Small intestine (tissue), 7 donors: ENCODE results near the gene VPS4B. TPM values are rescaled to one million over a fixed set of nuclear protein-coding genes. Genes with fewer than 3 reads are reported as not detected.

ENCODE experiments used
- DNase-seq, 2 donors: peaks; one replicate each; pipeline versions ENCODE4 v3.0.0 to v3.0.0-alpha.2; 2013
- FAIRE-seq: peaks from 2 replicates; lab custom pipeline; 2012; peaks lifted over from hg19 to GRCh38; lab: Jason Lieb, UNC
- H3K27ac ChIP-seq, 3 donors: one replicate each; pipeline ENCODE4 v1.5.1; 2013; ENCODE audit warnings: low read length in 2 of 3, mild to moderate bottlenecking in 2 of 3, control low read depth in 1 of 3, inconsistent platforms in 1 of 3, low read depth in 1 of 3, moderate library complexity in 1 of 3
- H3K27me3 ChIP-seq, 3 donors: one replicate each; pipeline ENCODE4 v1.6.1; 2013; ENCODE audit warnings: low read length in 3 of 3, inconsistent platforms in 1 of 3; ENCODE audit not compliant: control insufficient read depth in 3 of 3, insufficient read depth in 3 of 3
- H3K36me3 ChIP-seq, 3 donors: one replicate each; pipeline ENCODE4 v1.6.1; 2013; ENCODE audit warnings: low read length in 3 of 3, inconsistent platforms in 1 of 3, low read depth in 1 of 3, mild to moderate bottlenecking in 1 of 3, moderate library complexity in 1 of 3; ENCODE audit not compliant: control insufficient read depth in 3 of 3, insufficient read depth in 2 of 3
- H3K4me1 ChIP-seq, 3 donors: one replicate each; pipeline ENCODE4 v1.6.1; 2013; ENCODE audit warnings: low read length in 2 of 3, inconsistent platforms in 1 of 3, low read depth in 1 of 3, mild to moderate bottlenecking in 1 of 3, moderate library complexity in 1 of 3; ENCODE audit not compliant: control insufficient read depth in 3 of 3, insufficient read depth in 2 of 3
- H3K4me3 ChIP-seq, 3 donors: one replicate each; pipeline ENCODE4 v1.5.1; 2013; ENCODE audit warnings: low read length in 3 of 3, control low read depth in 1 of 3, inconsistent platforms in 1 of 3, low read depth in 1 of 3, mild to moderate bottlenecking in 1 of 3, moderate library complexity in 1 of 3
- H3K9me3 ChIP-seq, 2 donors: one replicate each; pipeline ENCODE4 v1.6.1; 2013; ENCODE audit warnings: low read depth in 1 of 2, low read length in 1 of 2; ENCODE audit not compliant: control insufficient read depth in 2 of 2, insufficient read depth in 1 of 2
- WGBS, 3 donors: extraction: QIAGEN DNeasy Blood & Tissue Kit; methylation state at CpG; one replicate each; pipeline ENCODE4 v1.1.7; 2013; 5-methylcytosine and 5-hydroxymethylcytosine counted together
- polyA plus RNA-seq, 4 donors: library from polyadenylated mRNA; stranded (reverse) in 3 of 4; unstranded in 1 of 4; fragments of 200-250 nt in 3 of 4; fragments of 120-200 nt in 1 of 4; gene quantifications; one replicate each; pipeline versions ENCODE4 v1.2.1 to v1.2.3, GENCODE V29; 2013
- donor health status: healthy with polysubstance abuse.
- donor health status: control.
- donor health status: control.
- donor health status: Bipolar disorder and iron deficiency.
- donor health status: healthy.

The VPS4B gene
- polyA plus RNA-seq, 4 donors = 27.2 to 61.7 (median 33.7) TPM

DNA sequence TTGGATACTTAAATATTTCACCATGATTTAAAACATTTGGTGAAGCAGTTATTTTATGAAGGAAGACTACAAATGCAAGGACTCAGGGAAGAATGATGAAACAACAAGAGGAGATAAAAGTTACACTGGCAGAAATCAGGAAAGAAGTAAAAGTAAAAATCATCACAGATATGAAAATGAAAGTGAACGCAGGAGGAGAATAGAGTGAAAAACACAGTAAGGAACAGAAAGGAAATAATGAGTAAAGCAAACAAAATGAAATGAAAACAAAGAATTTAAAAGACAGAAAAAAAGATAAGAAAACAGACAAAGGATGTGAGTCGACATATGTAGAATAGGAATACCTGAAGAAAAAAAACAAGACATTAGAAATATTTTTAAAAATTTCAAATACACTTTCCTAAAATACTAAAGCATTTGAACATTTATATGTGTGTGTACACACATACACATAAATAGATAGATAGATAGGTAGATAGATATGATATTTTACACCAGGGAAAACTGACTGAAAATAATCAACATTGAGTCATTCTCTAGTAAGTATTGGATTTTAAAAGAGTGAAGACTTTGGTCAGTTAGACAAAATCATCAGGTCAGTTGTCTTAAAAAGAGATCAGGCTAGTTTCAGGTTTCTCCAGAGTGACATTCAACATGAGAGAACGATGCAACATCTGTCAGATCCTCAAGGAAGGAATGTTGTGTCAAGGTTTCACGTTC is 43.2 kb downstream of the VPS4B start:
- WGBS, 3 donors = 53 to 64% (median 56%) methylated on average over 4 of the region's 4 CpGs
- DNase-seq (no peak), FAIRE-seq (no peak)

DNA sequence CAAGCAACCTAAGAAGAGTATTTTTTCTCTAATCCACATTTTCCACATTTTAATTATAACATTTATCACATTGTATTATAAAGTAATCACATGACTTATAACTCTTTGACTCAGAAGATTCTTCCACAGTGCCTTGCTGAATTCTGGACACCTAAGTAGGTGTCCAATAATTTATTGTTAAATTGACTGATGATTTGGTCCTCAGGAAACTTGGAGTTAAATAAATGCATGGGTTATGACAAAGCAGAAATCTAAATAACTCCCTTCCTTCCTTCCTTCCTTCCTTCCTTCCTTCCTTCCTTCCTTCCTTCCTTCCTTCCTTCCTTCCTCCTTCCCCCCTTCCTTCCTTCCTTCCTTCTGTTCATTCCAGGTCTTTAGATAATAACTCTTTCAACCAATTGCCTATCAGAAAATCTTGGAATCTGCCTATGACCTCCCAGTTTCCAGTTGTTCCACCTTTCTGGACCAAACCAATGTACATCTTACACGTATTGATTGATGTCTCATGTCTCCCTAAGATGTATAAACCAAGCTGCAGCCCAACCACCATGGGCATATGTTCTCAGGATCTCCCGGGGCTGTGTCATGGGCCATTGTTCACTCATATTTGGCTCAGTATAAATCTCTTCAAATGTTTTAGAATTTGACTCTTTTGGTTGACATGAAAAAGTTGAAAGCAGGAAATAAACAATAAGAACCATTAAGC is 44.8 kb downstream of the VPS4B start:
- no peaks in the 10 kb centered on the region for H3K4me1 ChIP-seq
- WGBS, 3 donors = 71 to 80% (median 75%) methylated on average over 2 of the region's 2 CpGs
- no peaks in the 10 kb centered on the region for H3K36me3 ChIP-seq
- H3K9me3 ChIP-seq = peaks cover 0 to 6% of the 10 kb centered on the region in 2 donors
- no peak overlapping the region for H3K4me3 ChIP-seq
- no peak for FAIRE-seq
- no peak overlapping the region for H3K27ac ChIP-seq
- DNase-seq = no peak
- H3K27me3 ChIP-seq = peaks cover 0 to 3% (median 0%) of the 10 kb centered on the region in 3 donors

More for the DNA sequence above, 43.2 kb downstream of the VPS4B start:
- H3K36me3 ChIP-seq = no peaks in the 10 kb centered on the region
- no peaks in the 10 kb centered on the region for H3K4me1 ChIP-seq
- no peak overlapping the region for H3K27ac ChIP-seq
- peaks cover 0 to 3% (median 0%) of the 10 kb centered on the region in 3 donors for H3K27me3 ChIP-seq
- H3K4me3 ChIP-seq = no peak overlapping the region
- peaks cover 0 to 13% of the 10 kb centered on the region in 2 donors for H3K9me3 ChIP-seq

DNA sequence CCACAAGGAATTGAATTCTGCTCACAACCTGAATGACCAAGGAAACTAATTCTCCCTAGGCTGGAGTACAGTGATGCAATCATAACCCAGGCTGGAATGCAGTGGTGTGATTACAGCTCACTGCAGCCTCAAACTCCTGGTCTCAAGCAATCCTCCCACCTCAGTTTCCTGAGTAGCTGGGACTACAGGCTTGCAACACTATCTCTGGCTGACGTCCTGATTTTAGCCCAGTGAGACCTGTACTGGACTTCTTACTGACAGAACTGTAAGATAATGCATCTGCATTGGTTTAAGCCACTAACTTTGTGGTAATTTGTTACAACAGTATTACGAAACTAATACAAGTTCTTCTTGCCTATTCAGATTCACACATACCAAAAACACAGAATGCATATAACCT is 45.7 kb downstream of the VPS4B start:
- H3K36me3 ChIP-seq = no peaks in the 10 kb centered on the region
- no peak for DNase-seq
- H3K4me1 ChIP-seq = no peaks in the 10 kb centered on the region
- FAIRE-seq = no peak
- peaks cover 0 to 6% of the 10 kb centered on the region in 2 donors for H3K9me3 ChIP-seq
- no peak overlapping the region for H3K27ac ChIP-seq
- no peak overlapping the region for H3K4me3 ChIP-seq
- peaks cover 0 to 3% (median 0%) of the 10 kb centered on the region in 3 donors for H3K27me3 ChIP-seq
- WGBS, 3 donors = 78 to 83% (median 79%) methylated on average over 2 of the region's 2 CpGs

DNA sequence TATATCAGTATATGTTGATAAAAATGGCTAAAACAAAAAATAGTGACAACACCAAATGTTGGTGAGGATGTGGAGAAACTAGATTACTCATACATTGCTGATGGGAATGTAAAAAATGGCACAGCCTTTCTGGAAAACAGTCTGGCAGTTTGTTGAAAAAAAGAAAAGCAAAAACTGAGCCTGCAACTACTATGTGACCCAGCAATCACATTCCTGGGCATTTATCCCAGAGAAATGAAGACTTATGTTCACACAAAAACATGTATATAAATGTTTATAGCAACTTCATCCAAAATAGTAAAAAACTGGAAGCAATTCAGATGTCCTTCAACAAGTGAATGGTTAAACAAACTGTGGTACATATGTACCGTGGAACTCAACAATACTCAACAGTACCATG is 47.7 kb downstream of the VPS4B start:
- H3K27ac ChIP-seq = no peak overlapping the region
- peaks cover 0 to 6% of the 10 kb centered on the region in 2 donors for H3K9me3 ChIP-seq
- no peak overlapping the region for H3K4me3 ChIP-seq
- H3K36me3 ChIP-seq = no peaks in the 10 kb centered on the region
- peaks cover 0 to 3% (median 0%) of the 10 kb centered on the region in 3 donors for H3K27me3 ChIP-seq
- no peaks in the 10 kb centered on the region for H3K4me1 ChIP-seq
- no peak for FAIRE-seq
- WGBS, 3 donors = 71 to 76% (median 71%) methylated on average over 1 of the region's 1 CpG
- DNase-seq = no peak

DNA sequence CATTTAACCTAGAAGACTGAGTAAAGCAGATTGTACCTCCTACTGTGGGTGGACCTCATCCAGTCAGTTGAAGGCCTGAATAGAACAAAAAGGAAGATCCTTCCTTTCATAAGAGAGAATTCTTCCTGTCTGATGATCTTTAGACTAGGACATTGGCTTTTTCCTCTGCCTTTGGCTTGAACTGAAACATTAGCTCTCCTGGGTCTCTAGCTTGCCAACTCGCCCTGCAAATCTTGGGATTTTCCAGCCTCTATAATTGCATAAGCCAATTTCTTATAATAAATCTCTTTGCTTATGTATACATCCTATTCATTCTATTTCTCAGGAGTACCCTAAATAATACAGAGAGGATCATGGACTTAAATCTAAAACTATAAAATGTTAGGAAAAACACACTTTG is 49.1 kb downstream of the VPS4B start:
- WGBS, 3 donors = 76 to 93% (median 91%) methylated on average over 1 of the region's 1 CpG
- Histone ChIP-seq H3K36me3 (no peaks in the 10 kb centered on the region), H3K4me3 (no peak overlapping the region), H3K4me1 (no peaks in the 10 kb centered on the region), H3K27ac (no peak overlapping the region), H3K27me3 (peaks cover 0 to 3% (median 0%) of the 10 kb centered on the region in 3 donors), H3K9me3 (peaks cover 0 to 12% of the 10 kb centered on the region in 2 donors)
- FAIRE-seq = no peak
- DNase-seq = no peak

DNA sequence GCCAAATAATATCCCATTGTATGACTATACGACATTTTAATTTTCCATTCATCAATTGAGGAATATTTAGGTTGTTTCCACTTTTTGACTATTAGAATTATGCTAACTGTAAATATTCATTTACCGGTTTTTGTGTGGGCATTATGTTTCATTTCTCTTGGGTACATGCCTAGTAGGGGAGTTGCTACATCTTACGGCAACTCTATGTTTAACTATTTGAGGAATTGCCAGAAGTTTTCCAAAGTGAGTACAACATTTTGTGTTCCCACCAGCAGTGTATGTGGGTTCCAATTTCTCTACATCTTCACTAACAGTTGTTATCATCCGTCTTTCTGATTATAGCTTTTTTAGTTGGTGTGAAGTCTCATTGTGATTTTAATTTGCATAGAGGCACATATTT is 53.7 kb downstream of the VPS4B start:
- Histone ChIP-seq H3K27me3 (no peaks in the 10 kb centered on the region), H3K36me3 (no peaks in the 10 kb centered on the region), H3K4me1 (peaks cover 0 to 5% (median 3%) of the 10 kb centered on the region in 3 donors), H3K4me3 (no peak overlapping the region), H3K27ac (no peak overlapping the region), H3K9me3 (peaks cover 0 to 7% of the 10 kb centered on the region in 2 donors)
- no peak for DNase-seq
- WGBS, 3 donors = 81 to 94% (median 93%) methylated on average over 4 of the region's 4 CpGs
- no peak for FAIRE-seq

DNA sequence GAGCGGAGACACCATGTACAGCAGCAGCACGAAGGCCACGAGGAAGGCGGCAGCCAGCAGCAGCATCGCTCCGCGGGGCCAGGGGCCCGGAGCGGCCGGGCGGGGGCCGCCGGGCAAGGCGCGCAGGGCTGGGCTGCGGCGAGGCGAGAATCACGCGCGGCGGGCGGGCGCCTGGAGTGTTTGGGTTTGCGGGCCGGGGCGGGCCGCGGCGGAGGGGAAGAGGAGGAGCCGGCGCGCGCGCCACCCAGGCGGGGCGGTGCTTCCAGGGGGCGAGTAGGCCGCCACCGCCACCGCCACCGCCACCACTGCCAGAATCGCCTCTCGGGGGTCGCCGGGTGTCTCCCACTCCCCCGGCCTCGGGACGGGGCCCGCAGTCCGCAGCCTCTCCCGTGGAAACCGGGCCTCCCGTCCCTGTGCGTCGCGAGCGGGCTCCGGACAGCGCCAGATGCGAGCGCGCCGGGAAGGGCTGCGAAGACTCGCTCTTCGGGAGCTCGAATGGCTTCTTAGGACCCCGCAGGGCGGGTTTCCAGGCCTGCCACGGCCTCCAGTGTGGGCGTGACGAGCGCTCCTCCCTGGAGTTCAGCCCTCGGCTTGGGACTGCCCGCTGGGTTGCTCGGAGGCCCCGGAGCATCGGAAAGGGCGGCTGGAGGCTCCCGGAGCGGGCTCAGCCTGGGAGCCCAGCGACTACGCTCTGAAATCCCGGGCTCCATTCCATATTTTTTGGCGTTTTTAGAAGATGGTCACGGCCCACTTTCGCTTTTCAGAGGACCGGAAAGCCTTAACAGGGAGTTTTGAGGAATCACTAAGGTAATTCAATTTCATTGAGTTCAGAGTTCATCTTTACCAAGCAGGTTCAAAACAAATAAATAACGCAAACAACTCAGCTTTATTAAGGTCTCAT is 55.0 kb downstream of the VPS4B start, which contains the start of gene KDSR:
Gene KDSR, minus strand, starts transcription at position 154 of the 901 bp plus-strand sequence. Its CDS starts 88 bp downstream, at position 66.
- no peak for FAIRE-seq
- DNase-seq = peak; percentile 94 to 98
- 0 to 1% (median 0%) methylated on average over 51 to 90 of the region's 90 CpGs for WGBS, 3 donors
- peaks cover 0 to 5% (median 3%) of the 10 kb centered on the region in 3 donors for H3K4me1 ChIP-seq
- peak within 1 kb of the TSS; percentile 89 to 98 (median 97) for H3K27ac ChIP-seq
- H3K27me3 ChIP-seq = no peaks in the 10 kb centered on the region
- peak within 1 kb of the TSS; percentile 90 to 99 (median 94) for H3K4me3 ChIP-seq
- peaks cover 0 to 7% of the 10 kb centered on the region in 2 donors for H3K9me3 ChIP-seq
- H3K36me3 ChIP-seq = peaks cover 0 to 3% (median under 1%) of the 10 kb centered on the region in 3 donors
